T-helper 17 cell (primary cell): ENCODE results near the gene SH3TC1. TPM values are rescaled to one million over a fixed set of nuclear protein-coding genes. Genes with fewer than 3 reads are reported as not detected.
A peak's percentile ranks its signal among the peaks of the same experiment; 100 is the strongest.

Experiments
- ATAC-seq: fragments of 150-1000 bp; cut with Tn5 transposase; 2 replicates; pipeline ENCODE4 v1.10.0; 2021; ENCODE audit warnings: mild to moderate bottlenecking, moderate library complexity
- DNase-seq, 3 donors: peaks; one replicate each; pipeline versions ENCODE4 v3.0.0 to v3.0.0-alpha.2; 2020 to 2021
- H3K9me3 ChIP-seq: one replicate; pipeline ENCODE4 v1.7.0; 2013; ENCODE audit warnings: low read length, mild to moderate bottlenecking; ENCODE audit not compliant: control insufficient read depth, poor library complexity, severe bottlenecking
- H3K27ac Mint-ChIP-seq: one replicate; pipeline ENCODE4 v1.8.0; 2022; ENCODE audit warnings: mild to moderate bottlenecking, moderate library complexity, mixed read lengths
- H3K27me3 Mint-ChIP-seq: one replicate; pipeline ENCODE4 v1.8.0; 2022; ENCODE audit warnings: mixed read lengths
- H3K36me3 Mint-ChIP-seq: one replicate; pipeline ENCODE4 v1.8.0; 2022; ENCODE audit warnings: low read depth, mixed read lengths
- H3K4me1 Mint-ChIP-seq: one replicate; pipeline ENCODE4 v1.8.0; 2022; ENCODE audit warnings: mild to moderate bottlenecking, mixed read lengths
- H3K4me3 Mint-ChIP-seq: one replicate; pipeline ENCODE4 v1.8.0; 2022; ENCODE audit warnings: mild to moderate bottlenecking, moderate library complexity, mixed read lengths
- total RNA-seq, 4 donors: library from RNA in 2 of 4; stranded (reverse) in 2 of 4; gene quantifications; one replicate each; pipeline ENCODE4 v1.2.3 and lab custom pipeline; 2022 to 2026

SH3TC1 gene
- total RNA-seq, 2 donors from 2014 or later: 134 TPM

DNA sequence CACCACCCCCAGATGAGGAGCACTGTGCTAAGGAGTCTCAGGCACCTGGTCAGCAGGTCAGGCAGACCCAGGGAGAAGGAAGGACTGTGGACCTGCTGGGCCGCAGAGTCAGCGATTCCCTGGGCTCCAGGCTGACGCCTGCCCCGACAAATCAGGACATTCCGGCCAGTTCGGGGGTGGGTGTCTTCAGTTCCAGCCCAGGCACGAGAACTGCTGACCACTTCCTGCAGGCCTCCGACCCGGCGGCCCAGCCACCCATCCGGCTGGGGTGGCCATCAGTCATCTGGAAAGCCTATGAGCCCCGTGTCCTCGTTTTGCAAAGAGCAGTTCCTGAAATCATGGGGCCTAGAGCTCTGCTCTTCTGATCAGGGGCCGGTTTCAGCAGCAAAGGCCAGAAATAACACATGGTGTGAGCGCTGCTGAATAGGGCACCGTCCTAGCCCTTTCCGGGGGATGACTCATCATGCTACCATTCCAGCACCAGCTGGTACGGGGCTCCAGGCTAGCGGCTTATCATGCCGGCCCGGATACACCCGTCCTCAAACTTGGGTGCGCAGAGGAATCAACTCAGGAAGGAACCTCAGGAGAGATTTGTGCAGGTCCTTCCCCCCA is 7.8 kb upstream of the SH3TC1 start:
- H3K27ac Mint-ChIP-seq: no peak overlapping the region
- ATAC-seq (peak; percentile 20), DNase-seq (no peak)

GRCh38 chr4:8192748-8193738 is 6.0 kb upstream of the SH3TC1 start:
- peak; percentile 91 for ATAC-seq
- DNase-seq: no peak

More for the DNA sequence above, 7.8 kb upstream of the SH3TC1 start:
- no peaks in the 10 kb centered on the region for H3K9me3 ChIP-seq
- peaks cover 12% of the 10 kb centered on the region for H3K27me3 Mint-ChIP-seq
- peaks cover 7% of the 10 kb centered on the region for H3K4me1 Mint-ChIP-seq
- H3K4me3 Mint-ChIP-seq: no peak overlapping the region
- H3K36me3 Mint-ChIP-seq: no peaks in the 10 kb centered on the region

GRCh38 chr4:8194306-8195242 is 4.5 kb upstream of the SH3TC1 start:
- no peaks in the 10 kb centered on the region for H3K27me3 Mint-ChIP-seq
- no peak overlapping the region for H3K4me3 Mint-ChIP-seq
- H3K27ac Mint-ChIP-seq: no peak overlapping the region
- peaks cover 17% of the 10 kb centered on the region for H3K4me1 Mint-ChIP-seq
- ATAC-seq (no peak), DNase-seq (no peak)
- H3K36me3 Mint-ChIP-seq: no peaks in the 10 kb centered on the region
- H3K9me3 ChIP-seq: no peaks in the 10 kb centered on the region

More at GRCh38 chr4:8192748-8193738, 6.0 kb upstream of the SH3TC1 start:
- peaks cover 6% of the 10 kb centered on the region for H3K27me3 Mint-ChIP-seq
- no peaks in the 10 kb centered on the region for H3K9me3 ChIP-seq
- peaks cover 7% of the 10 kb centered on the region for H3K4me1 Mint-ChIP-seq
- no peak overlapping the region for H3K4me3 Mint-ChIP-seq
- peak overlapping the region; percentile 71 for H3K27ac Mint-ChIP-seq
- H3K36me3 Mint-ChIP-seq: no peaks in the 10 kb centered on the region

DNA sequence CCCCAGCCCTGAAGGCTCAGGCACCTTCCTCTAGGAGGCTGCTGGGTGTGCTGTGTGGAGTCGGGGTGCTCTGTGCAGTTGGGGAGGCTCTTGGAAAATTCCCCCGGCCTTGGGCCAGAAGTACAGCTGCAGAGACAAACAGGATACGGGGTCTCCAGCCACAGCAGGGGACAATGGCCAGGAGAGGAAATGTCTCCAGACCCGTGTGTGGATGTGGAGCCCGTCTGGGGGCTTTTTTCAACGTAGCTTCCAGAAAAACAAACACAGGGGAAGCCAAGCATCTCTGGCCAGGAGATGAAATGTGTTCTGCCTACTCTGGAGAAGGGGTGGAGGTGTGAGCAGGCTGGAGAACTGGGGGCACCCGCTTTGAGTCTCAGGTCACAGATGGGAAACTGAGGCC is 3.7 kb upstream of the SH3TC1 start:
- no peaks in the 10 kb centered on the region for H3K9me3 ChIP-seq
- no peaks in the 10 kb centered on the region for H3K36me3 Mint-ChIP-seq
- DNase-seq (no peak), ATAC-seq (no peak)
- no peaks in the 10 kb centered on the region for H3K27me3 Mint-ChIP-seq
- H3K27ac Mint-ChIP-seq: no peak overlapping the region
- H3K4me3 Mint-ChIP-seq: no peak overlapping the region
- peaks cover 24% of the 10 kb centered on the region for H3K4me1 Mint-ChIP-seq

- Mint-ChIP-seq H3K36me3 (no peaks in the 10 kb centered on the region), H3K27me3 (no peaks in the 10 kb centered on the region), H3K27ac (no peak overlapping the region), H3K4me3 (no peak overlapping the region), H3K4me1 (peaks cover 25% of the 10 kb centered on the region)
- no peak for ATAC-seq
- H3K9me3 ChIP-seq: no peaks in the 10 kb centered on the region
- no peak for DNase-seq
Observed at GRCh38 chr4:8195841-8196458, 3.1 kb upstream of the SH3TC1 start.

- Mint-ChIP-seq H3K4me1 (peaks cover 35% of the 10 kb centered on the region), H3K4me3 (no peak overlapping the region), H3K27me3 (no peaks in the 10 kb centered on the region), H3K27ac (no peak overlapping the region), H3K36me3 (peaks cover 2% of the 10 kb centered on the region)
- H3K9me3 ChIP-seq: no peaks in the 10 kb centered on the region
- ATAC-seq: no peak
- no peak for DNase-seq
Observed at GRCh38 chr4:8197521-8197920, 1.6 kb upstream of the SH3TC1 start.

DNA sequence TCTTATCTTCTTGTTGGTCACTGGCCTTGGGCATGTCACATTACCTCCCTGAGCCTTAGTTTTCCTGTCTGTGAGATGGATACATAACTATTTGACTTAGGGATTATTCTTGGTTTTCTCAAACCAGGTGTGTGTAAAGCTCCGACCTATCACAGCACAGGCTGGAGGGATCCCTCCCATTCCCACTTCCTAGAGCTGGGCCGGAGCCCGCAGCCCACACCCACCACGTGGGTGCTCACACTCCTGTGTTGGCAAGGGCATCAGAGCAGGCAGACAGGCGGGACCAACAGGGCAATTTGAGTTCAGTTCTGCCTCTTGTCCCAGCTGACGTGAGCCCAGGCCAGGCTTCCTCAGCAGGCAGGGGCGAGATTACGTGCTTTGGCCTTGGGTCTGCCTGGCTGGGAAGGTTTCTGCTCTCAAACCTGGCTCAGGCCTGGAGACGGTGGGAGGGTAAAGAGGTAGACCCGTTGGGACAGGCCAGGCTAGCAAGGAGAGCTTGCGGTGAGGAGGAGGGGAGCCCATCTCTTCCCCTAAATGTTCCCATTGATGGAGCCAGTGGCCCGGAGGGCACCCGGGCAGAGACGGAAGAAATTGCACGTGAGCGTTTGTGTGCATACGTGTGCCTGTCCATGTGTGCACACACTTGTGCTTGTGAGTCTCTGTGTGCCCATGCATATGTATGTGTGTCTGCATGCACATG is 734 bp upstream of the SH3TC1 start:
- H3K9me3 ChIP-seq: no peaks in the 10 kb centered on the region
- Mint-ChIP-seq H3K27me3 (no peaks in the 10 kb centered on the region), H3K4me1 (peaks cover 32% of the 10 kb centered on the region), H3K4me3 (peak overlapping the region; percentile 95), H3K36me3 (peaks cover 2% of the 10 kb centered on the region), H3K27ac (peak overlapping the region; percentile 97)
- DNase-seq (no peak), ATAC-seq (no peak)

DNA sequence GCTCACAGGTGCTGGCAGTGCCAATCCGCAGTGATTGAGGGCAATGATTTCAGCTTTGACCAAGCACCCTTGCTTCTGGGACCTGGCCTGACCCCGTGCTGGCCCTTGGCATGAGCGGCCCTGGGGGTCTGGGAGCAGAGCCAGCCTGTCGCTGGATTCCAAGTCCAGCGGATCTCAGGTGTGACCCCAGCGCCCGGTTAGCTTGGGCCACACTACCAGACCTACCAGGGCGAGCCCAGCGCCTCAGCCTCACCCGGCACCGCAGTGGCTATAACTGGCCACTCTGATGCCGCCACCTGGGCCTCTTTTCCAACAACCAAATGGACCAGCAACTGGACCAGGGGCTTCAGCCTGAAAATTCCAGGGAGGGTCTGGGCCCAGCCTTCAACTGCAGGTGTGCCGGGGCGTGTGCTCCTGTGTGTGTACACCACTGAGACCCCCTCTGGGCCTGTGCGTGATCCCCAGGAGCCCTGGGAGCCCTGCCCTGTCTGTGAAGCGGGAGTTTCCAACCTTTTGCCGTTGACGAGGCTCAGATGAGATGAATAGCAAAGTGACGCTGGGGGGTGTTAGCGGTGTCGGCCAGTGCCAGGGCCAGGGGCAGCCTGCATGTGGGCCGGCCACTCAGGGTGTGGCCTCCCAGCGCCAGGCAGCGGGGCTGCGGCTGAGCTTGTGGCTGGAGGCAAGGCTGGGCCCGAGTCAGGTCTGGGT is 658 bp downstream of the SH3TC1 start:
- no peaks in the 10 kb centered on the region for H3K9me3 ChIP-seq
- Mint-ChIP-seq H3K4me3 (peak overlapping the region; percentile 95), H3K27ac (peak overlapping the region; percentile 97), H3K36me3 (peaks cover 2% of the 10 kb centered on the region), H3K27me3 (no peaks in the 10 kb centered on the region), H3K4me1 (peaks cover 34% of the 10 kb centered on the region)
- peak; percentile 54 for ATAC-seq
- DNase-seq: peak in 1 of 3 donors; percentile 37

DNA sequence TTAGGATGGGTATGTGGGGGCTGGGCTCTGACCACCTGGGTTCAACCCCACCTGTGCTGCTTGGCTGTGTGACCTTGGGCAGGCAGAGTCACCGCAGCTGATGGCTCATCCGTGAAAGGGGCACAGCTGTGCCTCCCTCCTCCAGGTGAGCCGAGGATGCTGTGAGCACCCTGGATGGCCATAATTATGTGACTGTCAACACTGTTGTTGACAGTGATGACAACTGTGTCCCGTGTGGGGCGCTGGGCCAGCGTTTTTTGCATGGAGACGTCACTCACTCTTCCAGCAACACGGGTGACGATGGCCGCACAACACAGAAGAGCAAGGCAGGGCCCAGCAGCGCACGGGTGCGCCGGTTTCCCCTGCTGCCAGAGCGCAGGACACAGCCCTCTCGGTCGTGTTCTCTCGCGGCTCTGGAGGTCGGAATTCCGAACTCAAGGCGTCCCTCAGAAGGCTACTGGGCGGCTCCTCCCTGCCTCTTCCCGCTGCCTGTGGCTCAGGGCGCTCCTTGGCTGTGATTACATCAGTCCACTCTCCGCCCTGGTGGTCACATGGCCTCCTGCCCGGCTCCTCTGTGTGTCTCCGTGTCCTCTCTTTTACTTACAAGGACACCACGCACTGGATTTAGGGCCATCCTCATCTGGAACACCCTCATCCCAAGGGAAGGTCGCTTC is 1.3 kb downstream of the SH3TC1 start:
- peaks cover 34% of the 10 kb centered on the region for H3K4me1 Mint-ChIP-seq
- ATAC-seq: peak; percentile 66
- H3K27ac Mint-ChIP-seq: peak overlapping the region; percentile 97
- peak overlapping the region; percentile 95 for H3K4me3 Mint-ChIP-seq
- no peaks in the 10 kb centered on the region for H3K9me3 ChIP-seq
- peak in 2 of 3 donors; percentile 26 to 61 for DNase-seq
- H3K36me3 Mint-ChIP-seq: peaks cover 2% of the 10 kb centered on the region
- H3K27me3 Mint-ChIP-seq: no peaks in the 10 kb centered on the region

- Mint-ChIP-seq H3K4me3 (peak overlapping the region; percentile 95), H3K27ac (peak overlapping the region; percentile 97), H3K36me3 (peaks cover 2% of the 10 kb centered on the region), H3K27me3 (no peaks in the 10 kb centered on the region), H3K4me1 (peaks cover 36% of the 10 kb centered on the region)
- H3K9me3 ChIP-seq: no peaks in the 10 kb centered on the region
- peak; percentile 70 for ATAC-seq
- DNase-seq: peak in 2 of 3 donors; percentile 34 to 49
Observed at GRCh38 chr4:8201321-8201781, 2.3 kb downstream of the SH3TC1 start.
